ENCODE data around the gene CTBP2. TPM values are rescaled to one million over a fixed set of nuclear protein-coding genes. Genes with fewer than 3 reads are reported as not detected.

CTBP2 gene
- total and polyA plus RNA-seq, 8 donors: 21.3 to 169 (median 61.6) TPM

GRCh38 chr10:125201791-125202622, 41.6 kb upstream of the CTBP2 start:
- H3K4me3 ChIP-seq: no peak overlapping the region
- no peaks in the 10 kb centered on the region for H3K4me1 ChIP-seq
- DNase-seq: no peak
- H3K27me3 ChIP-seq: no peaks in the 10 kb centered on the region
- H3K27ac ChIP-seq: no peak overlapping the region
- no peak for TF ChIP-seq EP300 (IDR thresholded peaks at IDR 0.05)
- TF ChIP-seq POLR2AphosphoS5 (IDR thresholded peaks at IDR 0.05): no peak
- TF ChIP-seq POLR2A (IDR thresholded peaks at IDR 0.05): no peak
- TF ChIP-seq CTCF (IDR thresholded peaks at IDR 0.05): no peak
- no peaks in the 10 kb centered on the region for H3K36me3 ChIP-seq
- 90 to 94% (median 91%) methylated on average over 10 of the region's 10 CpGs for WGBS, 5 donors
- H3K9me3 ChIP-seq: peaks cover 0 to 3% (median 0%) of the 10 kb centered on the region in 4 donors
- intact Hi-C loops (cut with DNase I; ENCODE audit: low total_unique reads): no loop called here

DNA sequence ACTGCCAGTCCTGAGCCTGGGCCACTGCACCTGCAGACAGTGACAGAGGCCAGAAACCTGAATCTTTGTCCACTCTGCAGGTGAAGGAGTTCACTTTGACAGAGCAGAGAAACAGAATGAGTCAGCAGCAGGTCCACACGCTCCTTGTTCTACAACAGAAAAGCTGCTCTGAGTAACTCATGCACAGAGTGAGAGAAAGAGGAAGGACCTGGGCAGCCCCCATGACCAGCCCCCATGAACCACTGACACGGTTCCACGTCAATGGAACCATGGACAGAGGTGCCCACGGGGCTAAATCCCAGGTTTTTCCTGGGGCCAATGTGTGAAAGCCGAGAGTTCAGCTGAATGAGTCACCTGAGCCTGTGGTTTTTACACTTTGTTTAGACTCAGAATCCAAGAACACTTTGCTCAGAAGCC, 40.8 kb upstream of the CTBP2 start:
- no peak for DNase-seq
- no peak overlapping the region for H3K4me3 ChIP-seq
- no peak overlapping the region for H3K27ac ChIP-seq
- H3K9me3 ChIP-seq: peaks cover 0 to 3% (median 0%) of the 10 kb centered on the region in 4 donors
- no peak for TF ChIP-seq POLR2AphosphoS5 (IDR thresholded peaks at IDR 0.05)
- no peak for TF ChIP-seq POLR2A (IDR thresholded peaks at IDR 0.05)
- TF ChIP-seq CTCF (IDR thresholded peaks at IDR 0.05): no peak
- no peak for TF ChIP-seq EP300 (IDR thresholded peaks at IDR 0.05)
- intact Hi-C loops (cut with DNase I; ENCODE audit: low total_unique reads): no loop called here
- no peaks in the 10 kb centered on the region for H3K27me3 ChIP-seq
- H3K4me1 ChIP-seq: no peaks in the 10 kb centered on the region
- WGBS, 5 donors: 37 to 55% (median 42%) methylated on average over 4 to 5 of the region's 5 CpGs
- no peaks in the 10 kb centered on the region for H3K36me3 ChIP-seq

GRCh38 chr10:125200396-125200795, 40.0 kb upstream of the CTBP2 start:
- TF ChIP-seq EP300 (IDR thresholded peaks at IDR 0.05) (no peak), POLR2AphosphoS5 (IDR thresholded peaks at IDR 0.05) (no peak)
- 55 to 79% (median 69%) methylated on average over 3 of the region's 3 CpGs for WGBS, 5 donors
- intact Hi-C loops (cut with DNase I; ENCODE audit: low total_unique reads): no loop called here

DNA sequence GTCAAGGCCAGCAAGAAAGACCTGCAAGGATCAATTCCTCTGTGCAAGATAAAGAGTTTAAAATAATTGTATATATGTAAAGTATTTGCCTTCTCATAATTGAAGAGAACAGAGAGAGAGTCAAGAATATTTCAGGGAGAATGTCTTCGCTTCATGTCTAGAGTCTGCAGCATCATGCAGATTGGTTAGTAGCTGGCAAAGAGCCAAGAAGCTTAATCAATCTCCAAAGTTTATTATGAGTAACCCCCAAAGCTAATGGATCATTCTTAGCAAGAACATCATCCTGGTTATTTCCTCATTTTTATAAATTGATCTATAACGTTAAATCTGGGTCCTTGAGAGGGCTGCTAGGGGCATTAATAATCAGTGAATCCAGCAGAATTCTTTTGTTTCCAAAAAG, 38.9 kb upstream of the CTBP2 start:
- 78 to 96% (median 84%) methylated on average over 2 of the region's 2 CpGs for WGBS, 5 donors
- Histone ChIP-seq H3K4me1 (no peaks in the 10 kb centered on the region), H3K36me3 (no peaks in the 10 kb centered on the region), H3K27me3 (no peaks in the 10 kb centered on the region), H3K4me3 (no peak overlapping the region), H3K9me3 (peaks cover 0 to 3% (median 0%) of the 10 kb centered on the region in 4 donors), H3K27ac (no peak overlapping the region)
- TF ChIP-seq POLR2A (IDR thresholded peaks at IDR 0.05) (no peak), EP300 (IDR thresholded peaks at IDR 0.05) (no peak), CTCF (IDR thresholded peaks at IDR 0.05) (no peak), POLR2AphosphoS5 (IDR thresholded peaks at IDR 0.05) (no peak)
- intact Hi-C loops (cut with DNase I; ENCODE audit: low total_unique reads): no loop called here
- no peak for DNase-seq

More at GRCh38 chr10:125200396-125200795, 40.0 kb upstream of the CTBP2 start:
- H3K9me3 ChIP-seq: peaks cover 0 to 3% (median 0%) of the 10 kb centered on the region in 4 donors
- H3K27ac ChIP-seq: no peak overlapping the region
- H3K4me3 ChIP-seq: no peak overlapping the region
- H3K36me3 ChIP-seq: no peaks in the 10 kb centered on the region
- DNase-seq: no peak
- no peaks in the 10 kb centered on the region for H3K27me3 ChIP-seq
- H3K4me1 ChIP-seq: no peaks in the 10 kb centered on the region

GRCh38 chr10:125194814-125195213, 34.5 kb upstream of the CTBP2 start:
- H3K9me3 ChIP-seq: no peaks in the 10 kb centered on the region
- 82 to 94% (median 89%) methylated on average over 10 of the region's 10 CpGs for WGBS, 5 donors

More at GRCh38 chr10:125194814-125195213, 34.5 kb upstream of the CTBP2 start:
- Histone ChIP-seq H3K27ac (no peak overlapping the region), H3K4me3 (no peak overlapping the region), H3K36me3 (no peaks in the 10 kb centered on the region), H3K27me3 (no peaks in the 10 kb centered on the region), H3K4me1 (no peaks in the 10 kb centered on the region)
- DNase-seq: no peak
- TF ChIP-seq CTCF (IDR thresholded peaks at IDR 0.05) (no peak), EP300 (IDR thresholded peaks at IDR 0.05) (no peak), POLR2A (IDR thresholded peaks at IDR 0.05) (no peak), POLR2AphosphoS5 (IDR thresholded peaks at IDR 0.05) (no peak)
- intact Hi-C loops (cut with DNase I; ENCODE audit: low total_unique reads): no loop called here

All from stomach (tissue), 9 donors.